ENCODE results near the gene MED12L. TPM values are rescaled to one million over a fixed set of nuclear protein-coding genes. Genes with fewer than 3 reads are reported as not detected.

The MED12L gene
- total RNA-seq, 1 experiment from 2014 or later: 6.4 TPM

DNA sequence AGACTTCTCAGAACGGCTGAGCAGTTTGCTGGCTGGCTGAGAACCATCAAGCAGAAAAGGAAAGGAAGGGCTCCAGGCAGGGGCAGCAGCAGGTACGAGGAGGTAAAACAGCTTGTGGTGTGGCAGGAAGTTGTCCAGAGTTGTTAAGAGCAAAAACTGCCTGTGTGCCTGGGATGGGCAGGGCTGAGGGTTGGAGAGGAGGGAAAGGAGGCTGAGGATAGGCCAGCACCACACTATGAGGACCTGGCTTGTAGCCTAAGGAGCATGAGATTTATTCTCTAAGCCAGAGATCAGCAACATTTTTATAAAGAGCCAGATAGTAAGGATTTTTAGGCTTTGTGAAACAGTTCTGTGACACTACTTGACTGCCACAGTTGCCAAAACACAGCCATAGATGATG, 367.4 kb downstream of the MED12L start:
- no TSS peak for BruUV-seq (replicated peaks)
- POLR2A ChIA-PET: no interaction called here
- H4K20me1 ChIP-seq (ENCODE audit: insufficient read depth): no peaks in the 10 kb centered on the region
- no peak for TF ChIP-seq TCF7L2 (IDR thresholded peaks at IDR 0.05; ENCODE audit: borderline replicate concordance, extremely low read depth, insufficient read depth, insufficient read length)
- TF ChIP-seq, protein P1, sequence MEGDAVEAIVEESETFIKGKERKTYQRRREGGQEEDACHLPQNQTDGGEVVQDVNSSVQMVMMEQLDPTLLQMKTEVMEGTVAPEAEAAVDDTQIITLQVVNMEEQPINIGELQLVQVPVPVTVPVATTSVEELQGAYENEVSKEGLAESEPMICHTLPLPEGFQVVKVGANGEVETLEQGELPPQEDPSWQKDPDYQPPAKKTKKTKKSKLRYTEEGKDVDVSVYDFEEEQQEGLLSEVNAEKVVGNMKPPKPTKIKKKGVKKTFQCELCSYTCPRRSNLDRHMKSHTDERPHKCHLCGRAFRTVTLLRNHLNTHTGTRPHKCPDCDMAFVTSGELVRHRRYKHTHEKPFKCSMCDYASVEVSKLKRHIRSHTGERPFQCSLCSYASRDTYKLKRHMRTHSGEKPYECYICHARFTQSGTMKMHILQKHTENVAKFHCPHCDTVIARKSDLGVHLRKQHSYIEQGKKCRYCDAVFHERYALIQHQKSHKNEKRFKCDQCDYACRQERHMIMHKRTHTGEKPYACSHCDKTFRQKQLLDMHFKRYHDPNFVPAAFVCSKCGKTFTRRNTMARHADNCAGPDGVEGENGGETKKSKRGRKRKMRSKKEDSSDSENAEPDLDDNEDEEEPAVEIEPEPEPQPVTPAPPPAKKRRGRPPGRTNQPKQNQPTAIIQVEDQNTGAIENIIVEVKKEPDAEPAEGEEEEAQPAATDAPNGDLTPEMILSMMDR (IDR thresholded peaks at IDR 0.05 in 2 of 3, conservative IDR thresholded peaks at IDR 0.05 in 1 of 3; ENCODE audit: borderline replicate concordance in 1 of 3, insufficient read depth in 1 of 3, low read depth in 2 of 3, low read length in 2 of 3): no peak
- no peak for TF ChIP-seq YY1 (IDR thresholded peaks at IDR 0.05; ENCODE audit: extremely low read depth, insufficient replicate concordance, low read depth, low read length)
- no peak for TF ChIP-seq ZFX (IDR thresholded peaks at IDR 0.05)
- TF ChIP-seq, protein P2, sequence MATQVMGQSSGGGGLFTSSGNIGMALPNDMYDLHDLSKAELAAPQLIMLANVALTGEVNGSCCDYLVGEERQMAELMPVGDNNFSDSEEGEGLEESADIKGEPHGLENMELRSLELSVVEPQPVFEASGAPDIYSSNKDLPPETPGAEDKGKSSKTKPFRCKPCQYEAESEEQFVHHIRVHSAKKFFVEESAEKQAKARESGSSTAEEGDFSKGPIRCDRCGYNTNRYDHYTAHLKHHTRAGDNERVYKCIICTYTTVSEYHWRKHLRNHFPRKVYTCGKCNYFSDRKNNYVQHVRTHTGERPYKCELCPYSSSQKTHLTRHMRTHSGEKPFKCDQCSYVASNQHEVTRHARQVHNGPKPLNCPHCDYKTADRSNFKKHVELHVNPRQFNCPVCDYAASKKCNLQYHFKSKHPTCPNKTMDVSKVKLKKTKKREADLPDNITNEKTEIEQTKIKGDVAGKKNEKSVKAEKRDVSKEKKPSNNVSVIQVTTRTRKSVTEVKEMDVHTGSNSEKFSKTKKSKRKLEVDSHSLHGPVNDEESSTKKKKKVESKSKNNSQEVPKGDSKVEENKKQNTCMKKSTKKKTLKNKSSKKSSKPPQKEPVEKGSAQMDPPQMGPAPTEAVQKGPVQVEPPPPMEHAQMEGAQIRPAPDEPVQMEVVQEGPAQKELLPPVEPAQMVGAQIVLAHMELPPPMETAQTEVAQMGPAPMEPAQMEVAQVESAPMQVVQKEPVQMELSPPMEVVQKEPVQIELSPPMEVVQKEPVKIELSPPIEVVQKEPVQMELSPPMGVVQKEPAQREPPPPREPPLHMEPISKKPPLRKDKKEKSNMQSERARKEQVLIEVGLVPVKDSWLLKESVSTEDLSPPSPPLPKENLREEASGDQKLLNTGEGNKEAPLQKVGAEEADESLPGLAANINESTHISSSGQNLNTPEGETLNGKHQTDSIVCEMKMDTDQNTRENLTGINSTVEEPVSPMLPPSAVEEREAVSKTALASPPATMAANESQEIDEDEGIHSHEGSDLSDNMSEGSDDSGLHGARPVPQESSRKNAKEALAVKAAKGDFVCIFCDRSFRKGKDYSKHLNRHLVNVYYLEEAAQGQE (IDR thresholded peaks at IDR 0.05; ENCODE audit: low read depth): no peak
- no peak for TF ChIP-seq SRF (IDR thresholded peaks at IDR 0.05; ENCODE audit: low read depth)
- TF ChIP-seq, protein P3, sequence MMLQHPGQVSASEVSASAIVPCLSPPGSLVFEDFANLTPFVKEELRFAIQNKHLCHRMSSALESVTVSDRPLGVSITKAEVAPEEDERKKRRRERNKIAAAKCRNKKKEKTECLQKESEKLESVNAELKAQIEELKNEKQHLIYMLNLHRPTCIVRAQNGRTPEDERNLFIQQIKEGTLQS (IDR thresholded peaks at IDR 0.05): no peak
- no peak for TF ChIP-seq EZH2 (IDR thresholded peaks at IDR 0.05)
- TF ChIP-seq JUND (IDR thresholded peaks at IDR 0.05): no peak
- TF ChIP-seq CEBPB (IDR thresholded peaks at IDR 0.05; ENCODE audit: low read depth): no peak
- TF ChIP-seq, protein P4, sequence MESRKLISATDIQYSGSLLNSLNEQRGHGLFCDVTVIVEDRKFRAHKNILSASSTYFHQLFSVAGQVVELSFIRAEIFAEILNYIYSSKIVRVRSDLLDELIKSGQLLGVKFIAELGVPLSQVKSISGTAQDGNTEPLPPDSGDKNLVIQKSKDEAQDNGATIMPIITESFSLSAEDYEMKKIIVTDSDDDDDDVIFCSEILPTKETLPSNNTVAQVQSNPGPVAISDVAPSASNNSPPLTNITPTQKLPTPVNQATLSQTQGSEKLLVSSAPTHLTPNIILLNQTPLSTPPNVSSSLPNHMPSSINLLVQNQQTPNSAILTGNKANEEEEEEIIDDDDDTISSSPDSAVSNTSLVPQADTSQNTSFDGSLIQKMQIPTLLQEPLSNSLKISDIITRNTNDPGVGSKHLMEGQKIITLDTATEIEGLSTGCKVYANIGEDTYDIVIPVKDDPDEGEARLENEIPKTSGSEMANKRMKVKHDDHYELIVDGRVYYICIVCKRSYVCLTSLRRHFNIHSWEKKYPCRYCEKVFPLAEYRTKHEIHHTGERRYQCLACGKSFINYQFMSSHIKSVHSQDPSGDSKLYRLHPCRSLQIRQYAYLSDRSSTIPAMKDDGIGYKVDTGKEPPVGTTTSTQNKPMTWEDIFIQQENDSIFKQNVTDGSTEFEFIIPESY (IDR thresholded peaks at IDR 0.05; ENCODE audit: extremely low read depth, insufficient replicate concordance, low read length): no peak
- TF ChIP-seq CBX3 (IDR thresholded peaks at IDR 0.05; ENCODE audit: low read depth): no peak
- no peak overlapping the region for H3K27ac ChIP-seq (ENCODE audit: low read depth, low read length)
- ATAC-seq (no peak), DNase-seq (ENCODE audit: low read depth, low spot score) (no peak)
- H3K4me1 ChIP-seq (ENCODE audit: control insufficient read depth in 1 of 2, insufficient read depth in 2 of 2, low read length in 2 of 2): no peaks in the 10 kb centered on the region
- H3K9me2 ChIP-seq (ENCODE audit: insufficient read depth): no peaks in the 10 kb centered on the region
- intact Hi-C loops (cut with micrococcal nuclease): no loop called here
- H3K27me3 ChIP-seq (ENCODE audit: insufficient read depth, low read length): no peaks in the 10 kb centered on the region
- H3K4me3 ChIP-seq (replicated peaks in 1 of 2; ENCODE audit: low read depth in 1 of 2, low read length in 2 of 2): no peak overlapping the region
- RAD21 ChIA-PET (ENCODE audit: low non-redundant PET in 1 of 2, low total read pairs in 2 of 2, uncharacterized antibody in 2 of 2, unreplicated experiment in 2 of 2): no interaction called here
- no peaks in the 10 kb centered on the region for H3K9me3 ChIP-seq (ENCODE audit: control insufficient read depth in 1 of 2, insufficient read depth in 1 of 2, low read depth in 1 of 2, low read length in 2 of 2)
- no peaks in the 10 kb centered on the region for H3K36me3 ChIP-seq (ENCODE audit: control insufficient read depth in 1 of 2, insufficient read depth in 2 of 2, low read length in 2 of 2)
- H3K9ac ChIP-seq (ENCODE audit: low read length): no peak overlapping the region
- no peaks in the 10 kb centered on the region for H3K79me2 ChIP-seq (ENCODE audit: insufficient read depth, low read length)
- no peak overlapping the region for H2AFZ ChIP-seq (ENCODE audit: low read depth, low read length, poor library complexity, severe bottlenecking)
- CTCF ChIA-PET: interaction anchor here (0.7 kb wide), 1 partner anchor 384 kb away, joined by 3 read pairs; no protein-coding TSS in a partner anchor
- H3K4me2 ChIP-seq (ENCODE audit: low read length): no peak overlapping the region
